Measurements from ENCODE around the gene HTRA3.
A peak's percentile ranks its signal among the peaks of the same experiment; 100 is the strongest.

The HTRA3 gene

DNA sequence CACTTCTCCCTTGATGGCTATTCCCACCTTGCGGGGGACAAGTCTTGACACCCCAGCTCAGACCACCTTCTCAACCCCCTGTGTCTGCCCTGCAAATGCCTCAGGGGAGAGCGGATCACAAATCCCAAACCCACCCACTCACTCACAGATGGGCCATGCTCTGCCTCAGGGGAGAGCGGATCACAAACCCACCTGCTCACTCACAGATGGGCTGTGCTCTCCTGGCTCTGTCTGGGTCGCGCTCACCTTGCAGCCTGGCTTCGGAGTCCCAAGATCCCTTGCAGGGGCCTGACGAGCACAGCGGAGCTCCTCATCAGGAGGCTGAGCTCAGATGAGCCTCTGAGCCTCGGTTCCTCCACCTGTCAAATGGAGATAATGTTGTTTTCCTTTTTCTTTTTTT is 38.6 kb downstream of the HTRA3 start:
- Histone ChIP-seq H3K4me1 (ENCODE audit: control insufficient read depth in 5 of 5, insufficient read depth in 5 of 5, low read length in 5 of 5) (peaks cover 4 to 50% (median 37%) of the 10 kb centered on the region in 5 donors), H3K27me3 (ENCODE audit: control insufficient read depth in 5 of 5, insufficient read depth in 4 of 5, low read length in 5 of 5) (no peaks in the 10 kb centered on the region), H3K4me3 (ENCODE audit: low read depth in 1 of 5, low read length in 5 of 5) (no peak overlapping the region), H3K27ac (ENCODE audit: low read depth, low read length) (no peak overlapping the region), H3K9me3 (ENCODE audit: control insufficient read depth in 5 of 5, low read length in 5 of 5) (peaks cover 0 to 10% (median 6%) of the 10 kb centered on the region in 5 donors), H3K36me3 (ENCODE audit: control insufficient read depth in 5 of 5, insufficient read depth in 5 of 5, low read length in 5 of 5) (peaks cover 0 to 4% (median 0%) of the 10 kb centered on the region in 5 donors), H3K9ac (ENCODE audit: low read length in 5 of 5) (no peak overlapping the region)

DNA sequence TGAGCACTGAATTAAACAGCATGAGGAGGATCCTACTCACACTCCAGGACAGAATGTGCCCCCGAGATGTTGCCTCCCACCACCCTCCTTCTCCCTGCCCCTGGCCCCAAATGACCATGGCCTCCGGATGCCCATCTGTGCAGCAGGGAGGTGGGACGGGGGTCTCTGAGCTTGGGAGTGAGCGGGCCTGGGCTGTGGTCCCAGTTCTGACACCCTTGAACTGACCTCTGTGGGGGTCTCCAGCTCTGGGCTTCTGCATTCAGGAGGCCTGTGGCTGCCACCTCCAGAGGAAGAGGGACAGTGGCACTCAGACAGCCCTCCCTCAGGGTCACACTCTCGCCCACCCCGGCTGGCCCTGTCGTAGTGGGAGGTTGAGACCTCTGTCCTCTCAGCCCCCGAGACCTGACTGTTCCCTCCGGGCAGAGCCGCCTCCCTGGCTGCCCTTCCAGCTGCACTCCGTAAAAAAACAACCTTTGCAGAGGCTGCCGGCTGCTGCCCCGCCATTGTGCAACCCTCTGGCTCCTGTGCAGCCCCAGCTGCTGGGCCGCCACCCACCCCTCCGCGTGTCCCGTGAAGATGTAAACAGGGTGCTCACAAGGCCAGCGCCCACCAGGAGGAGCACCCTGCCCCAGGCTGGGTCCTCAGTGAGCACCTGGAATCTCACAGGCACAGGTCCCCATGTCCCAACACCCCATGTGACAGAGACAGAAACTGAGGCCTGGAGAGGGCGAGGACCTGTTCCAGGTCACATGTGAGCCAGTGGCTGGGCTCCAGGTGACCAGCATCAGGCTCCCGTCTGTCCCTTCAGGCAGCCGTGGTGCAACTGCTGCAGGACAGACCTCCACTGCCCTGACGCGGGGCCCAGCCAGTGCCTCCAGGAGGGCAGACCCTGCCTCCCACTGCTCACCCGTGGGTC is 39.6 kb downstream of the HTRA3 start:
- Histone ChIP-seq H3K4me3 (ENCODE audit: low read depth in 1 of 5, low read length in 5 of 5) (peak overlapping the region in 1 of 5 donors; percentile 31), H3K9ac (ENCODE audit: low read length in 5 of 5) (peak overlapping the region in 1 of 5 donors; percentile 3), H3K36me3 (ENCODE audit: control insufficient read depth in 5 of 5, insufficient read depth in 5 of 5, low read length in 5 of 5) (peaks cover 0 to 2% (median 0%) of the 10 kb centered on the region in 5 donors), H3K27me3 (ENCODE audit: control insufficient read depth in 5 of 5, insufficient read depth in 4 of 5, low read length in 5 of 5) (no peaks in the 10 kb centered on the region), H3K27ac (ENCODE audit: low read depth, low read length) (no peak overlapping the region), H3K4me1 (ENCODE audit: control insufficient read depth in 5 of 5, insufficient read depth in 5 of 5, low read length in 5 of 5) (peaks cover 4 to 50% (median 37%) of the 10 kb centered on the region in 5 donors), H3K9me3 (ENCODE audit: control insufficient read depth in 5 of 5, low read length in 5 of 5) (peaks cover 0 to 11% (median 6%) of the 10 kb centered on the region in 5 donors)

DNA sequence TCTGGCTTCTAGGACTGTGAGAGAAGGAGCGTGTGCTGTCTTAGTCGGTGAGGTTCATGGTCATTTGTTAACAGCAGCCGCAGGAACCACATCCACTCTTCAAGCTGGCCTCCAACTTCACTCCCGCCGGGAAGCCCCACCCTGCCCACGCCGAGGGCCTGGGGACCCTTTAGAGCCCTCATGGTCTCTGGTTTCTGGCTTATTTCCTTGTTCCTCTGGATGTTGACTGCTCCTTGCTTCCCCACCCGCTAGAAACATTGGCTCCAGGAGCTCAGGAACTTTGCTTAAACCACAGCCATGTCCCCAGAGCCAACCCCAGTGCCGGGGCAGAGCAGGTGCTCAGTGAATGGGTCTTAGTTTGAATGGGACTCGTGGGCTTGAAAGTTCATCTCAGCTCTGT is 40.8 kb downstream of the HTRA3 start:
- Histone ChIP-seq H3K27me3 (ENCODE audit: control insufficient read depth in 5 of 5, insufficient read depth in 4 of 5, low read length in 5 of 5) (no peaks in the 10 kb centered on the region), H3K4me1 (ENCODE audit: control insufficient read depth in 5 of 5, insufficient read depth in 5 of 5, low read length in 5 of 5) (peaks cover 4 to 42% (median 34%) of the 10 kb centered on the region in 5 donors)

DNA sequence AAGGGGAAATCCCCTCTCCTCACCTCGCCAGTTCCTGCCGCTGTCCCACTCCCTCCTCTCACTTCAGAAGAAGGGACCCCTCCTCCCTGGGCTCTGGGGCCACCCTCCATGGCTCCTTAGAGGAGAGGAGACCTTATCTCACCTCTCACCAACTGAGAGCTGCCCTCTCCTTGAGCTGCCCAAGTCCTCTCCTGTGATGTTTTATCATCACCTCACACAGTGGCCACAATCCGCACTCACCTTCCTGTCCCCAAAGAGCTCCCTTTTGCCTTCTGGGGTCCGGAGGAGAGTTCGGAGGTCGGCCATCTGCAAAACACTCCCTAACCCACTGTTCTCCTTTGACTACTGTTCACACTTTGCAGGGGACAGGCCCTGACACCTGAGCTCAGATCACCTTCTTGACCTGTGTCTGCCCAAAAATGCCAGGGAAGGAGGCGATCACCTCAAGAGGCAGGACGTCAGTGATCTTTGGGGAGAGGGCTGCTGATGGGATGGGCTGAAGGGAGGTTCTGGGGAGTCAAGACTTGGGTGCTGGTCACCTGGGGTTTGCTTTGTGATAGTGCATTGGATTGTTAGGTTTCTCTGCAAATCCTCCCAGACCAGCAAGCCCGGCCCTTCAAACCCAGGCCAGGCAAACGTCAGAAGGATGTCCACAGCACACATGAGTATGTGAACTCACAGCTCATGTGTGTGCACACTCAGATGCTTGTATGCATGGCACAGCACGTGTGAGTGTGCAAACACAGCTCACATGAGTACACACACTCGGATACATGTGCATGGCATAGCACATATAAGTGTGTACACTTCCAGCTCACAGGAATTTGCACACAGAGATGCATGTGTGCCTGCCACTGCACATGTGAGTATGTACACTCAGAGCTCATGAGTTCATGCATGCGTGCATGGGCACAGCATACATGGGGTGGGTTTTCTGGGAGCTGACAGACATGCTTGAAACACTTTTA is 41.8 kb downstream of the HTRA3 start:
- Histone ChIP-seq H3K27ac (ENCODE audit: low read depth, low read length) (no peak overlapping the region), H3K4me1 (ENCODE audit: control insufficient read depth in 5 of 5, insufficient read depth in 5 of 5, low read length in 5 of 5) (peaks cover 3 to 41% (median 31%) of the 10 kb centered on the region in 5 donors), H3K9me3 (ENCODE audit: control insufficient read depth in 5 of 5, low read length in 5 of 5) (peaks cover 0 to 11% (median 6%) of the 10 kb centered on the region in 5 donors), H3K36me3 (ENCODE audit: control insufficient read depth in 5 of 5, insufficient read depth in 5 of 5, low read length in 5 of 5) (no peaks in the 10 kb centered on the region), H3K4me3 (ENCODE audit: low read depth in 1 of 5, low read length in 5 of 5) (no peak overlapping the region), H3K27me3 (ENCODE audit: control insufficient read depth in 5 of 5, insufficient read depth in 4 of 5, low read length in 5 of 5) (no peaks in the 10 kb centered on the region), H3K9ac (ENCODE audit: low read length in 5 of 5) (no peak overlapping the region)

More for the DNA sequence above, 40.8 kb downstream of the HTRA3 start:
- H3K9me3 ChIP-seq (ENCODE audit: control insufficient read depth in 5 of 5, low read length in 5 of 5), result peaks cover 0 to 11% (median 6%) of the 10 kb centered on the region in 5 donors
- H3K9ac ChIP-seq (ENCODE audit: low read length in 5 of 5), result no peak overlapping the region
- no peak overlapping the region for H3K4me3 ChIP-seq (ENCODE audit: low read depth in 1 of 5, low read length in 5 of 5)
- H3K36me3 ChIP-seq (ENCODE audit: control insufficient read depth in 5 of 5, insufficient read depth in 5 of 5, low read length in 5 of 5), result no peaks in the 10 kb centered on the region
- H3K27ac ChIP-seq (ENCODE audit: low read depth, low read length), result no peak overlapping the region

DNA sequence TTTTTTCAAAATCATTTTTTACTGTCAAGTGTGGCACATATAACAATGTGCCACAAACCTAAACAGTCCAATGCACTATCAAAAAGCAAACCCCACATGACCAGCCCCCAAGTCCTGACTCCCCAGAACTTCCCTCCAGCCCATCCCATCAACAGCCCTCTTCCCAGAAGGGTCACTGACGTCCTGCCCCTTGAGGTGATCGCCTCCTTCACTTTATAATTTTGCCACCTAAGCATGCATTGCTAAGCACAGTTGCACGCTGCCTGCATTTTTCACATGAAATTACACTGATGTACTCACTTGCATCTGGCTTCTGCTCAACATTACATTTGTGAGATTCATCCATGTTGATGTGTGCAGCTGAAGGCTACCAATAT is 42.5 kb downstream of the HTRA3 start:
- Histone ChIP-seq H3K4me1 (ENCODE audit: control insufficient read depth in 5 of 5, insufficient read depth in 5 of 5, low read length in 5 of 5) (peaks cover 0 to 34% (median 24%) of the 10 kb centered on the region in 5 donors), H3K27me3 (ENCODE audit: control insufficient read depth in 5 of 5, insufficient read depth in 4 of 5, low read length in 5 of 5) (no peaks in the 10 kb centered on the region), H3K36me3 (ENCODE audit: control insufficient read depth in 5 of 5, insufficient read depth in 5 of 5, low read length in 5 of 5) (no peaks in the 10 kb centered on the region), H3K27ac (ENCODE audit: low read depth, low read length) (no peak overlapping the region), H3K9me3 (ENCODE audit: control insufficient read depth in 5 of 5, low read length in 5 of 5) (peaks cover 0 to 11% (median 6%) of the 10 kb centered on the region in 5 donors), H3K4me3 (ENCODE audit: low read depth in 1 of 5, low read length in 5 of 5) (no peak overlapping the region), H3K9ac (ENCODE audit: low read length in 5 of 5) (no peak overlapping the region)

DNA sequence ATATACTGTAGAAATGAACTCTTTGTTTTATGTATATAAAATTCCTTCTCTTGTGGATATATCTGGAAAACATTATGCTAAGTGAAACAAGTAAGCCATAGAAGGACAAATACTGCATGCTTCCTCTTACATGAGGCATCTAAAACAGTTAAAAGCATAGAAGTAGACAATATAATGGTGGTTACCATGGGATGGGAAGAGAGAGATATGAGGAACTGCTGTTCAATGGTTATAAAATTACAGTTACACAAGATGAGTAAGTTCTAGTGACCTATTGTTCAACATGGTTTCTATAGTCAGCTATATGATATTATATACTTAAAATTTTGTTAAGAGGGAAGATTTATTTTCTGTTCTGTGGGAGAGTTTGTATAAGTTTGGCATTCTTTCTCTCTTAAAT is 43.4 kb downstream of the HTRA3 start:
- H3K4me3 ChIP-seq (ENCODE audit: low read depth in 1 of 5, low read length in 5 of 5), result no peak overlapping the region
- no peak overlapping the region for H3K9ac ChIP-seq (ENCODE audit: low read length in 5 of 5)
- H3K27ac ChIP-seq (ENCODE audit: low read depth, low read length), result no peak overlapping the region
- H3K4me1 ChIP-seq (ENCODE audit: control insufficient read depth in 5 of 5, insufficient read depth in 5 of 5, low read length in 5 of 5), result peaks cover 0 to 26% (median 21%) of the 10 kb centered on the region in 5 donors
- peaks cover 0 to 11% (median 6%) of the 10 kb centered on the region in 5 donors for H3K9me3 ChIP-seq (ENCODE audit: control insufficient read depth in 5 of 5, low read length in 5 of 5)
- no peaks in the 10 kb centered on the region for H3K27me3 ChIP-seq (ENCODE audit: control insufficient read depth in 5 of 5, insufficient read depth in 4 of 5, low read length in 5 of 5)
- no peaks in the 10 kb centered on the region for H3K36me3 ChIP-seq (ENCODE audit: control insufficient read depth in 5 of 5, insufficient read depth in 5 of 5, low read length in 5 of 5)

DNA sequence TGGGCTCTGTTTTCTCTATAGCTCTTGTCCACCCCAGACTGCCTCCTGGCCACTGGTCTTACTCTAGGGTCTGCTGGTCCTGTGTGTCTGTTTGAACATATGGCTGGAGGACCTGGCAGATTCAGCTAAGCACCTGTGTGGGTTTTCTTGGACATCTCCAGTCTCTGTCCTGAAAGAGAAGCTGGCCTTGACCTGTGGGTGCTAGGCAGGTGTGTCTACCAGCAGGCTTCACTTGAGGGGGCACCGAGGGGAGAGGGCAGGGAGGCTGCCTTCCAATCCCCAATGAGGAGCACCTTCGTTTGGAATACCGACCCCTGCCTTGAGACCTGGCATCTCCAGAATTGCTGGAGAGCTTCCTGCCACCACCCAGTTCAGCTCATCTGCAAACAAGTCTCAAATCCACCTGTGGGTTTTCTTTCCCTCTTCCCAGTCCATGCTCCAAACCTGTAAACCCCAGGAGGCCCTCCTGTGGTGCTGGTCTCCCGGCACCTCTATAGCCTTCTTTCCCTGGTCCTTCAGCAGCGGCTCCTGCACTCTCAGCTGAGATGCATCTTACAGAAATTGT is 45.2 kb downstream of the HTRA3 start:
- Histone ChIP-seq H3K9me3 (ENCODE audit: control insufficient read depth in 5 of 5, low read length in 5 of 5) (peaks cover 0 to 11% (median 6%) of the 10 kb centered on the region in 5 donors), H3K4me1 (ENCODE audit: control insufficient read depth in 5 of 5, insufficient read depth in 5 of 5, low read length in 5 of 5) (peaks cover 4 to 21% (median 12%) of the 10 kb centered on the region in 5 donors), H3K4me3 (ENCODE audit: low read depth in 1 of 5, low read length in 5 of 5) (no peak overlapping the region), H3K27me3 (ENCODE audit: control insufficient read depth in 5 of 5, insufficient read depth in 4 of 5, low read length in 5 of 5) (no peaks in the 10 kb centered on the region), H3K36me3 (ENCODE audit: control insufficient read depth in 5 of 5, insufficient read depth in 5 of 5, low read length in 5 of 5) (no peaks in the 10 kb centered on the region), H3K27ac (ENCODE audit: low read depth, low read length) (no peak overlapping the region), H3K9ac (ENCODE audit: low read length in 5 of 5) (no peak overlapping the region)

DNA sequence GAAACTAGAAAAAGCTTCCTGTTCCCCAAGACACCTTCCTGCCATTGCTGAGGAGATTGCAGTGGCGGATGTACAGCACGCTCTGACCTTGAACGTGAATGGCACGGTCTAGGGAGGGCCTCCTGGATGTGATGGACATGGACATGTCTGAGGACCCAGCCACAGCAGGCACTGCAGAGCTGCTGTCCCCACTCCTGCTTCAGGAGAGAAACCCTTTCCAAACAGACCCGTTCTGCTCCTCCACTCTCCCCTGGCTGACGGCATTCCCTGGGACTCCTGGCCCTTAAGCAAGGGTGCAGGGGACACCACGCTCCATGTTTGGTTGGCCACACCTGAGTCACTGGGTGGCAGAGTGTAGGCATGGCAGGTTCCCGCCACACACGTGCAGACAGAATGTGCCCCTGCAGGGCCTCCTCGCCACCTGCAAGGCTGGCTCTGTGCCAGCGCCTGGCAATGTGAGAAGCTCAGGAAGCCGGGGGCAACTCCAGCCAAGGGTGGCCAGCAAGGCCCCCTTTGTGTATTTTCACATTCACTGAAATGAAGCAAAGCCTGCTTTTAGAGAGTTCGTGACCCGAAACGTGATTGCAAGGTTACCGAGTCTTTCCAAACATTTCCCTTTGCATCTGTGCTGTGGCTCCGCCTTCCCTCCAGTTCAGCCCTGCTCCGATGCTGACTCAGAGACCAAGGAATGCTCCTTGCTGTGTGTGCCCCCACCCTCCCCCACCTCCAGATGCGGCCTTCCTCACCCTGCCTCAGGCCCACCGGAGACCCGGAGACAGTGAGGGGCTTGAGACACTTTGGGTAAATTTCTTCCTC is 46.1 kb downstream of the HTRA3 start:
- H3K36me3 ChIP-seq (ENCODE audit: control insufficient read depth in 5 of 5, insufficient read depth in 5 of 5, low read length in 5 of 5), result no peaks in the 10 kb centered on the region
- H3K9me3 ChIP-seq (ENCODE audit: control insufficient read depth in 5 of 5, low read length in 5 of 5), result peaks cover 0 to 11% (median 6%) of the 10 kb centered on the region in 5 donors
- H3K4me1 ChIP-seq (ENCODE audit: control insufficient read depth in 5 of 5, insufficient read depth in 5 of 5, low read length in 5 of 5), result peaks cover 10 to 26% (median 17%) of the 10 kb centered on the region in 5 donors
- no peaks in the 10 kb centered on the region for H3K27me3 ChIP-seq (ENCODE audit: control insufficient read depth in 5 of 5, insufficient read depth in 4 of 5, low read length in 5 of 5)
- no peak overlapping the region for H3K9ac ChIP-seq (ENCODE audit: low read length in 5 of 5)
- peak overlapping the region in 2 of 5 donors; percentile 6 to 17 for H3K4me3 ChIP-seq (ENCODE audit: low read depth in 1 of 5, low read length in 5 of 5)
- H3K27ac ChIP-seq (ENCODE audit: low read depth, low read length), result no peak overlapping the region

DNA sequence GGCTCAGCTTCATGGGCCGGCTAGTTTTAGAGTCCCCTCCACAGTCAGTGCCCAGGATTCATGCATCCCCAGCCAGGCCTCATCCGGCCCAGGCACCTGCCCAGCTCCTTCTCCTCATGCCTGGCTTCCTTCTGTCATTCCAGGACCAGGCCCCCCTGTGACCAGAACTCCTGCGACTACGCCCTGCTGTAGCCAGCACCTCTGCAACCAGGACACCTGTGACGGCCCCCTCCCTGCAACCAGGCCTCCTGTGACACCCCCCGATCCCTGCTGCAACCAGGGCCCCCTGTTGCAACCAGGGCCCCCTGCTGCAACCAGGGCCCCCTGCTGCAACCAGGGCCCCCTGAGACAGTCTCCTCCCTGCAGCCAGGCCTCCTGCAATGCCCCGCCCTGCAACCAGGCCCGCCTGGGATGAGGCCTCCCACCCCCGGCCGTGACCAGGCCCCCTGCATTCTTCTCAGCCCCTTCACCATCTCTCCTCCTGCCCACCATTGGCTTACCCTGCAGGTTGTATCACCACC is 46.8 kb downstream of the HTRA3 start:
- no peak overlapping the region for H3K27ac ChIP-seq (ENCODE audit: low read depth, low read length)
- peaks cover 10 to 26% (median 17%) of the 10 kb centered on the region in 5 donors for H3K4me1 ChIP-seq (ENCODE audit: control insufficient read depth in 5 of 5, insufficient read depth in 5 of 5, low read length in 5 of 5)
- no peak overlapping the region for H3K4me3 ChIP-seq (ENCODE audit: low read depth in 1 of 5, low read length in 5 of 5)
- peaks cover 0 to 11% (median 6%) of the 10 kb centered on the region in 5 donors for H3K9me3 ChIP-seq (ENCODE audit: control insufficient read depth in 5 of 5, low read length in 5 of 5)
- H3K27me3 ChIP-seq (ENCODE audit: control insufficient read depth in 5 of 5, insufficient read depth in 4 of 5, low read length in 5 of 5), result no peaks in the 10 kb centered on the region
- H3K9ac ChIP-seq (ENCODE audit: low read length in 5 of 5), result no peak overlapping the region
- H3K36me3 ChIP-seq (ENCODE audit: control insufficient read depth in 5 of 5, insufficient read depth in 5 of 5, low read length in 5 of 5), result no peaks in the 10 kb centered on the region

Measured in subcutaneous abdominal adipose tissue (tissue), 5 donors.